ENCODE measurements around the gene ZNF414.
"Not testable (repeated sequence)": the region's sequence is repeated elsewhere in the genome, so short reads cannot be mapped to it uniquely, and the experiment has no call there.

The ZNF414 gene

GRCh38 chr19:8525401-8525684 lies 11.4 kb upstream of the ZNF414 start:
- no peak for DNase-seq (ENCODE audit: low read depth, low spot score)
- no peak overlapping the region for H3K4me3 ChIP-seq (ENCODE audit: low read length)

DNA sequence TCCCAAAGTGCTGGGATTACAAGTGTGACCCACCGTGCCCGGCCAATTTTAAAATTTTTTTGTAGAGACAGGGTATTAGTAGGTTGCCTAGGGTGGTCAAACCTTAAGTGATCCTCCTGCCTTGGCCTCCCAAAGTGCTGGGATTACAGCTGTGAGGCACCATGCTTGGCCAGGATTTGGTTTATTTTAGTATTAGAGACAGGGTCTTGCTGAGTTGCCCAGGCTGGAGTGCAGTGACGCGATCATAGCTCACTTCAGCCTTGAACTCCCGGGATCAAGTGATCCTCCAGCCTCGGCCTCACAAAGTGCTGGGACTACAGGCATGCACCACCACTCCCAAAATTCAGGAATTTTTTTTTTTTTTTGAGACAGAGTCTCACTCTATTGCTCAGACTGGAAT lies 5.4 kb upstream of the ZNF414 start:
- DNase-seq (ENCODE audit: low read depth, low spot score): no peak
- no peak overlapping the region for H3K4me3 ChIP-seq (ENCODE audit: low read length)

- no peak for DNase-seq (ENCODE audit: low read depth, low spot score)
- H3K4me3 ChIP-seq (ENCODE audit: low read length): no peak overlapping the region
Observed at GRCh38 chr19:8518536-8518935, 4.6 kb upstream of the ZNF414 start.

- DNase-seq (ENCODE audit: low read depth, low spot score): peak; percentile 72
- no peak overlapping the region for H3K4me3 ChIP-seq (ENCODE audit: low read length)
Observed at GRCh38 chr19:8517551-8518442, 3.8 kb upstream of the ZNF414 start.

DNA sequence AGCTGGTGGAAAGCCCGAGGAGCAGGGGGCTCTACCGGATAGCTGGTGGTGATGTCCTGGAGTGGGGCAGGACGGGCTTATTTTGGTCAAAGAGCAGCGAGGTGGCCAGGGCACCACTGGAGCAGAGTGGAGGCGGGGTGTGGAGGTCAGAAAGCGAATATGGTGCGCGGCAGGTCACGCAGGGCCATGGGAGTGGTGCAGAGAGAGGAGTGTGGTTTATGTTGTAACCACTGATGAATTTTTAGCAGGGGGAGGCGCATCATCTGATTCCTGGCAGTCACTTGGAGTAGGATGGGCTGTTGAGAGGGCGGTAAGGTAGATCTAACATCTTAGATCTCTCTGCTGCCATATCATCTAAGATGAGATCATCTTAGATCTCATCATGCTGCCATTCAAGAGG lies 1.4 kb upstream of the ZNF414 start:
- DNase-seq (ENCODE audit: low read depth, low spot score): peak; percentile 71

GRCh38 chr19:8514505-8515009 lies 590 bp upstream of the ZNF414 start:
- peak overlapping the region; percentile 77 for H3K4me3 ChIP-seq (ENCODE audit: low read length)
- DNase-seq (ENCODE audit: low read depth, low spot score): not testable (repeated sequence)

More for the DNA sequence above, 1.4 kb upstream of the ZNF414 start:
- peak overlapping the region; percentile 15 for H3K4me3 ChIP-seq (ENCODE audit: low read length)

DNA sequence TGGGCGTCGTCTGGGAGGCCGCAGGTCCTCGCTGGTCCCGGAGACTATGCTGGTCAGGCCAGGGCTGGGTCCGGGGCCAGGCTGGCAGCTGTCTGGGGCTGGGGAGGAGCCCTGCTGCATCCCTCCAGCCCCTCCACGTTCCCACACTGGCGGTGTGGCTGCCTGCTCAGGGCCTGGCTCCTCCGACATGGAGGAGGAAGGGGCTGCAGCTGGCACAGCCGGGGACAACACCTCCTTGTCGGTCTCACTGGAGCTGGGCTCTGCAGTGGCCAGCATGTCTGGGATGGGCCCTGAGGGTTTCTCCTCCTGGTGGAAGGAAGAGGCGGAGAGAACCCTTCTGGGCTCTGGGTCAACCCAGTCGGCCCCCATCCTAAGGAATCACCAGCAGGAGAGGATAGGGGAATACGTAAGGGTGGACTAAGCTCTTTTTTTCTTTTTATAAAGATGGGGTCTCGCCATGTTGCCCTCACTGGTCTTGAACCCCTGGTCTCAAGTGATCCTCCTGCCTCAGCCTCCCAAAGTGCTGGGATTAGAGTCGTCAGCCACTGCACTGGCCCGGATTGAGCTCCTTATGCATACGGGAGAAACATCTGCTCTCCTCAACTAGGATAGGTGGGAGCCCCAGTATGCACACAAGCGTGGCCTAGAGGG lies 806 bp downstream of the ZNF414 start:
- H3K4me3 ChIP-seq (ENCODE audit: low read length): peak overlapping the region; percentile 77
- DNase-seq (ENCODE audit: low read depth, low spot score): no peak

DNA sequence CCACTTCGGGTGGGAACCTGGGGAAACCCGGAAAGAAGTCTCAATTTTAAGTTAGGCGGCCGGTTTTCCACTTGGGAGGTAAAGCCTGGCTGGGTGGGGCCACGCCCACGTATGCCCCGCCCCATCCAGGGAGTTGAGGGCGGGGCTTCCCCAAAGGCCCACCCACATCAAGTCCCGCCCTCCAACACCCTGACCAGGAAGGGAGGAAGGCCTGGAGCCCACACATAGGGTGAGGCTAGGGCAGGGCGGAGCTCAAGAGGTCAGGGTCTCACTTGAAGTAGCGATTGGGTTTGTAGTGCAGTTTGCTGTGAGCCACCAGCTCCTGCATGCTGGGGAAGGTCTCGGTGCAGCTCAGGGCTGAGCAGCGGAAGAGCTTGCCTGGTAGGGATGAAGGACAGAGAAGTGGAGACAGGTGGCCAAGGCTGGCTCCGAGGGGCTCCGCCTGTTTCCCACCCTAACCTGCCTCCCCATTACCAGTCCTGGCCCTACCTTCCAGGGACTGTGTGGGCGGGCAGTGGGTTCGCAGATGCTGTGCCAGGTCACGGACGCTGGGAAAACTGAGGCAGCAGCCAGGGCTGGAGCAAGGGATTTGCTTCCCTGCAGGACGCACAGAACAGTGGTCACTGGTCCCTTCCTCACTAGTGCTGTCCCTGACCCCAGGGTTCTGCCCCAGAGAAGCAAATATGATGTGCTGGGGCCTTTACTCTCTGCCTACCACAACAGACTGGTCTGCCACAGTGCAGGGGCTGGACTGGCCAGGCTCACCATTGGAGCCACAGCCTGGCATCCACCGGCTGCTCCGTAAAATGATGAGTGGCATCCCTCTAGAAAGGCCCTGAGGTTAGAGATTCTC lies 1.6 kb downstream of the ZNF414 start:
- DNase-seq (ENCODE audit: low read depth, low spot score): peak; percentile 32
- peak overlapping the region; percentile 77; the same call in 1 of the 2 replicates for H3K4me3 ChIP-seq (ENCODE audit: low read length)

- H3K4me3 ChIP-seq (ENCODE audit: low read length): no peak overlapping the region
- DNase-seq (ENCODE audit: low read depth, low spot score): no peak
Observed at GRCh38 chr19:8511573-8512101, 2.3 kb downstream of the ZNF414 start.

DNA sequence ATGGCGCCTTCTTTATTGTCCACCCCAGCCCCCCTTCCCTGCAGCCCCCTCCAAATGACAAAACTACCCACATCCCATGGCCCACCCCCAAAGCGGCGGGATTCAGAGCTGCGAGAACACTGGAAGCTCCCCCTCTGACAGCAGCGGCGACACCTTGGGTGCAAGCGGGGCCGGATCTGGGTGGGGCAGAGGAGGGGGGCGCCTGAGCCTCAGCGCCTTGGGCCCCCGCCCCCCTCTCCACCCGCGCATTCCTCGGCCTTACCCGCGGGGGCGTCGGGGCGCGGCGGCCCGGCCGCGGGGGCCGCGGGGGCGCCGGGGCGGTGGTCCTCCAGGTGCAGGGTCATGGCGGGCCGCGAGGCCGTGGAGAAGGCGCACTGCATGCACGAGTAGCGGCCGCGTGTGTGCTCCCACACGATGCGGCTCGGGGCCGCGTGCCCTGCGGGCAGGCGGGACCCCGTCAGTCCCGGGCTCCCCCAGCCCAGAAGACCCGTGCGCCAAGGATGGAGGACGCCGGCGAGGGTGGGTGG lies 3.3 kb downstream of the ZNF414 start:
- DNase-seq (ENCODE audit: low read depth, low spot score): no peak
- no peak overlapping the region for H3K4me3 ChIP-seq (ENCODE audit: low read length)

DNA sequence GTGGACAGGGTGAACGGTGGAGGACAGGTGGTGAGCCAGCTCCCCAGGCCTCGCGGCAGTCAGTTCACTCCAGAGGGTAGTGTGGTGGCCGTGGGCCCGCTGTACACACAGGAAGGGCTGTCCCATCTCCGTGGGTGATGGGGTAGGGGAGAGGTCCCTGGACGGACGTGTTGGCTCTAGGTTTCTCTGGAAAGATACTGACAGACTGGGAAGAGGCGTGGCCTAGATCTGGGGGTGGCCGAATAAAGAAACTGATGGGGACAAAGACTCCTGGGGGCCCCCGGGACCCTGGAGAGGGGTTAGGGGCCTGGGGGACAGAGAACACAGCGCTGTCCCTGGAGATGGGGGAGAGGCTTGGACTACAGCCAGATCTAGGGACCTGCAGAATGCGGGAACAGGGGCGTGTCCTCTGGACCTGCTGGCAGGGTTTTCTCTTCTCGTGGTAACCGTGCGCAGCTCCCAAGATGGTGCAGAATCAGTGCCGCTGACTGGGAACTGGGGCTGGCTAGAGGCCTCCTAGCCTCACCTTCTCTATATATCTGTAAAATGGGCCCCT lies 7.5 kb downstream of the ZNF414 start:
- DNase-seq (ENCODE audit: low read depth, low spot score): no peak
- H3K4me3 ChIP-seq (ENCODE audit: low read length): peak overlapping the region; percentile 54

DNA sequence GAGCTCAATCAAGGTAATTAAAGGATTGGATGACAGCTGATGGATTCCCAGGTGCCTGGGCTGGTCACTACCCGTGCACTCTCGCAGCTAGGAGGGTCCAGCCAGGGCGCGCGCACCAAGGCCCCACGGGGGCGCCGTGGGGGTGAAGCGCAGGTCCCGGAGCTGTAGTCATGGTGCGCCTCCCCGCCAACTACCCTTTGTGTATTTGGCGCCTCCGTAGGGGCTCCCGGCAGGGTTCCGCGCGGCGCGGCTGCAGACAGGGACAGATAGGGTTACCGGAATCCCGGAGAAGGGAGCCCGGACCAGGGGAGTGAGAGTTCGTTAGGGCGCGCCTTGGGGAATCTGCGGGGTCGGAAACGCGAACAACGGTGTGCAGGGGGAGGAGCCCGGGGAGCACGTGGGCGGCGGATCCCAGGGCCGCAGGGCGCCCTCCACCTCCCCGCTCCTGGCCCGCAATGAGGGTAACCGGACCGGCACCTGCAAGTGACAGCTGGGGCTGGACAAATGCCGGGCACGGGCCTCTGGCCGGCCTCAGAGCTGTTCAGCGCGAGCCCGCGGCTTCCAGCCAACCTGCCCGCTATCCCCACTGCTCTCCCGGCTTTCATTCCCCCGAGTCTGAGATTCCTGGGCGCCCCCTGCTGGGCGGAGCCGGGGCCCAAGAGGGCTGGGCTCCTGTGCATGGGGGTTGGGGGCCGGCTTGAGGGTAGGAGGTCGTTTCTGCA lies 8.1 kb downstream of the ZNF414 start:
- peak overlapping the region; percentile 54 for H3K4me3 ChIP-seq (ENCODE audit: low read length)
- peak; percentile 39 for DNase-seq (ENCODE audit: low read depth, low spot score)

DNA sequence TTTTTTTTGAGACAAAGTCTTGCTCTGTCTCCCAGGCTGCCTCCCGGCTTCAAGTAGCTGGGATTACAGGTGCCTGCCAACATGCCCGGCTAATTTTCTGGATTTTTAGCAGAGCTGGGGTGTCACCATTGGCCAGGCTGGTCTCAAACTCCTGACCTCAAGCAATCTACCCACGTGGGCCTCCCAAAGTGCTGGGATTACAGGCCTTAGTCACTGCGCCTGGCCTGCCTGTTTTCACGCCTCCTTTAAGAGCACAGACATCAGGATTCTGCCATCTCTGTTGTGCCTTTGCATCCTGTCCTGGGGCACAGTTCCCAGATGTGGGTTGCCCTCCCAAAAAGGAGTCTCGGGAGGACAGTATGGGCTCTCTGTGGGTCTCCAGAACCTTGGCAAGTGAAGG lies 9.0 kb downstream of the ZNF414 start:
- no peak overlapping the region for H3K4me3 ChIP-seq (ENCODE audit: low read length)
- DNase-seq (ENCODE audit: low read depth, low spot score): no peak

DNA sequence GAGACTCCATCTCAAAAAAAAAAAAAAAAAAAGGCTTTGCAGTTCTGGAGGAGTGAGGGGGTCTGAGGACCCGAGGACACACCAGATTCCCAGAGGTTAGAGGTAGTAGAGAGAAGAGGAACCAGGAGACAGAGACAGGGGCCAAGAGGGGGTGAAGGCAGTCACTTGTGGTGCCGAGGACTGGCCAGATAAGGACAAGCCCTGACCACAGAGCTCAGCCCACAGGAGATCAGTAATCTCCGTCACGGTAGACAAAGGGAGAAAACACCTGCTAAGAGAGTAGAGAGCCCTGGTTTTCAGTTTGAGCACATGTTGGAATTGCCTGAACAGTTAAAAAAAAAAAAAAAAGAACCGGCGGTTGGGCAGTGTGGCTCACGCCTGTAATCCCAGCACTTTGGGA lies 9.8 kb downstream of the ZNF414 start:
- no peak for DNase-seq (ENCODE audit: low read depth, low spot score)
- no peak overlapping the region for H3K4me3 ChIP-seq (ENCODE audit: low read length)

DNA sequence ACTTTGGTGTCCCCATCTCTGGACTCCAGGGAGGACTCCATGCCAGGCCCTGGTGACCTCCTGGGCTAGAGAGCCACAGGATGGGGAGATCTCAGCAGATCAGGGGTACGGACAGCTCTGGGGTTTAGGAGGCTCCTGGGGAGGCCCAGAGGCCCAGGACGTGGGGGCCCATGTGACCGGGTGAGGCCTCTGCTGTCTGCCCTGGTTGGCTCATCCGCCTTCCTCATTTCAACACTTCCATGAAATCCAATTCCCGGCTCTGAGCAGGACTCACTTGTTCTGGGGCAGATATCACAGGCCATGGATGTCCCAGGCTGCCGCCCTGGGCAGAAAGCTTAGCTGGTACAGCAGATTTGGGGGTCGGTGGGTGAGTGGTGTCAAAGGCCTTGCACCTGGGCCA lies 10.5 kb downstream of the ZNF414 start:
- DNase-seq (ENCODE audit: low read depth, low spot score): no peak
- no peak overlapping the region for H3K4me3 ChIP-seq (ENCODE audit: low read length)

DNA sequence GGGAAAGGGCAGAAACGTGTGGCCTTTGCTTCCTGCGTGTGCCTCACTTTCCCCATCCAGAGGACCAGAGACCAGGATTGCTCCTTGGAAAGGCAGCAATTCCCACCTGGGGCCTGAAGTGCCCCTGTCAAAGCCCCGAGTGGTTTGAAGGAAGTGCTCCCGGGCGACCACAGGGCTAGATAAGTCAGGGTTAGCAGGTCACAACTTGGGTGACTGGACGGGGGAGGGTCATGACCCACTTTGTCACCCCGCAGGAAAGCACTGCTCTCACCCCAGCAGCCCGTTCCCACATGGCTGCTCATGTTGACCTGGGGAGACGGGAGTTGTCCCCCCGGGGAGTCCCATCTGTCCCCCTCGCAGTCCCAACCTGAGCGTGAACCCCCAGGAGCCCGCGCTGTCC lies 12.0 kb downstream of the ZNF414 start:
- no peak for DNase-seq (ENCODE audit: low read depth, low spot score)
- H3K4me3 ChIP-seq (ENCODE audit: low read length): no peak overlapping the region

DNA sequence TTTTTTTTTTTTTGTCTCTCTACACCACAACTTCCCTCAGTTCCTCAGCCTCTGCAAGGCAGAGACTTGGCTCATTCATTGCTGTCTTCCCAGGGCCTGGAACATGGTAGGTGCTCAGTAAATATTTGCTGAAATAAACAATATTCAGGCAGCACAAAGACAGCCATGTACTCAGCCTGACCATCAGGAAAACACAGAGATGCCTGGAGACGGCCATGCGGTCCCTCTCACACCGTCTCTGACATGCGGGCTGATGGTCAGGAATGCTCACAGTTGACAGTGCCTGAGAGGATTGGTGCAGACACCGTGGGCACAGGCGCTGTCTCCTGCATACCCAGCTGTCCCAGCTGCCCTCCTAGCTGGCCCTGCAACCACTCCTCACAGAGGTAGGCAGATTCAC lies 12.5 kb downstream of the ZNF414 start:
- no peak for DNase-seq (ENCODE audit: low read depth, low spot score)
- no peak overlapping the region for H3K4me3 ChIP-seq (ENCODE audit: low read length)

DNA sequence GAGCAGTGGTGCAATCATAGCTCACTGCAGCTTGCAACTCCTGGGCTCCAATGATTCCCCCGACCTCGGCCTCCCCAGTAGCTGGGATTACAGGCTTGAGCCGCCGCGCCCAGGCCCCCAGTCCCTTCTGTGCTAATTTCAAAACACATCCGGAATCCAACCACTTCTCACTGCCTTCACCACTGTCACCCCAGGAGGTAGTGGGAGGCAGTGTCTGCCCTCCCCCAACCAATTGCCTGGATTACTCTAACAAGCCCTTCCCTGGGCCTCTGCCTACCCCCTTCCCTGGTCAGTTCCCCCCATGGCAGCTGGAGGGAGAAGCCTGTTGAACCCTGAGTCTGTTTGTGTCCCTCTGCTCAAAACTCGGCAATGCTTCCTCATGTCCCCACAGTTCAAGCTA lies 13.8 kb downstream of the ZNF414 start:
- no peak for DNase-seq (ENCODE audit: low read depth, low spot score)
- H3K4me3 ChIP-seq (ENCODE audit: low read length): no peak overlapping the region

Measured in Jurkat, Clone E6-1 (cell line).